Epithelial cell of prostate (primary cell): ENCODE measurements around the gene BPTF.
A peak's percentile ranks its signal among the peaks of the same experiment; 100 is the strongest.
"Not testable (repeated sequence)": the region's sequence is repeated elsewhere in the genome, so short reads cannot be mapped to it uniquely, and the experiment has no call there.

Experiments used
- DNase-seq: peaks from one replicate; pipeline ENCODE4 v3.0.0-alpha.2; 2011; ENCODE audit warnings: low read depth, low spot score
- H3K27ac ChIP-seq: fragments of 450-650 bp; 2 replicates; pipeline ENCODE4 v1.5.1; 2017; ENCODE audit warnings: mild to moderate bottlenecking

The BPTF gene

DNA sequence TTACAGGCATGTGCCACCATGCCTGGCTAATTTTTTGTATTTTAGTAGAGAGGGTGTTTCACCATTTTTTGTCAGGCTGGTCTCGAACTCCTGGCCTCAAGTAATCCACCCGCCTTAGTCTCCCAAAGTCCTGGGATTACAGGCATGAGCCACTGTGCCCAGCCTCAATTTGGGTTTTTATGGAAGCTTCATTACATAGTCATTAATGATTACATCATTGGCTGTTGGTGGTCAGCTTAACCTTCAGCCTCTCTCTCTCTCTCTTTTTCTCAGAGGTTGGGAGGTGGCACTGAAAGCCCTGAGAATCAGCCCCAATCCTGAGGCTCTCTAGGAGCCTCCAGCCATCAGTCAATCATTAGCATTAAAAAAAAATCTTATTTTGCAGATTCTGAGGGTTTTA, 125.6 kb downstream of the BPTF start:
- DNase-seq = no peak
- no peak overlapping the region for H3K27ac ChIP-seq

DNA sequence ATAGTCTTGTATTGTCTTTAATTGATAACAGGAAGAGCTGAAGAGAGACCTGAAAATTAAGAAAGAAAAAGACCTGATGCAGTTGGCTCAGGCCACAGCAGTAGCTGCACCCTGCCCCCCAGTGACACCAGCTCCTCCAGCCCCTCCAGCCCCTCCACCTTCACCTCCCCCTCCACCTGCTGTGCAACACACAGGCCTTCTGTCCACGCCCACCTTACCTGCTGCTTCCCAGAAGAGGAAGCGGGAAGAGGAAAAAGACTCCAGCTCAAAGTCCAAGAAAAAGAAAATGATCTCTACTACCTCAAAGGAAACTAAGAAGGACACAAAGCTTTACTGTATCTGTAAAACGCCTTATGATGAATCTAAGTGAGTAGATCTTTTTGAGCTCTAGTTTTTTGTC, 134.2 kb downstream of the BPTF start:
- H3K27ac ChIP-seq = no peak overlapping the region
- no peak for DNase-seq

- H3K27ac ChIP-seq, DNase-seq: not testable (repeated sequence)
Measured at GRCh38 chr17:67960276-67960675, 135.0 kb downstream of the BPTF start.

DNA sequence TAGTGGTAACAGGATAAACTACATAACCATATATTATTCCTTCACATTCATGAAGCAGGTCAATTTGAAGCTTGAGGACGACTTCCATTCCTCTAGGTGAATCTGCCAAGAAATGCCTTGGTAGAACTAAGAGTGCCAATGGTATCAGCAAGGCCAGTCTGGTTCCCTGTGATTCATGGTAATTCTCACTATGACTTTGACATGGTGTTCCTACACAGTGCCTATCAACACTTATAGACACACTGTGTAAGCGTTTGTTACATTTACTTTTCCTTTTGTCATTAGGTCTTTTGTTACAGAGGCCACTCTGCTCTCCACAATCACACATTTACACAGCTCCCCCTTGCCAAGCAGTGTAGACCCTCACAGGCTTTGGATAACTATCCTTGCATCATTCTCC, 136.9 kb downstream of the BPTF start:
- not testable (repeated sequence) for DNase-seq, H3K27ac ChIP-seq

GRCh38 chr17:67963145-67963572, 137.9 kb downstream of the BPTF start:
- not testable (repeated sequence) for DNase-seq

DNA sequence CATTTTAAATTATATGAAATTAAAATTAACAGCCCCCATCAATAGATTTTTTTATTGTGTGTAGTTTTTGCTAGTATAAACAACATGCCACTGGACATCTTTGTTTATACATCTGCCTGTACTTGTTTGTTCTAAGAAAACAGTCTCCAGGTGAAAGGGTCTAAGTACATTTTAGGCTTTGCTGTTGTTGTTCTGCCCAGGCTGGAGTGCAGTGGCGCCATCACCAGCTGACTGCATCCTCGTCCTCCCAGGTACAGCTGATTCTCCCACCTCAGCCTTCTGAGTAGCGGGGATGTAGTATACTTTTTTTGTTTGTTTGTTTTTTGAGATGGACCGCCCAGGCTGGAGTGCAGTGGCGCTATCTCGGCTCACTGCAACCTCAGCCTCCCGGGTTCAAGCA, 145.5 kb downstream of the BPTF start:
- DNase-seq = no peak
- H3K27ac ChIP-seq = no peak overlapping the region

More at GRCh38 chr17:67963145-67963572, 137.9 kb downstream of the BPTF start:
- not testable (repeated sequence) for H3K27ac ChIP-seq

- H3K27ac ChIP-seq = no peak overlapping the region
- DNase-seq = no peak
Measured at GRCh38 chr17:67974185-67974584, 148.9 kb downstream of the BPTF start.

- no peak for DNase-seq
- H3K27ac ChIP-seq = no peak overlapping the region
Measured at GRCh38 chr17:67974598-67975066, 149.3 kb downstream of the BPTF start.

- not testable (repeated sequence) for DNase-seq, H3K27ac ChIP-seq
Measured at GRCh38 chr17:67976306-67976705, 151.0 kb downstream of the BPTF start.

- no peak overlapping the region for H3K27ac ChIP-seq
- no peak for DNase-seq
Measured at GRCh38 chr17:67980456-67980855, 155.2 kb downstream of the BPTF start.

GRCh38 chr17:67980883-67981282, 155.6 kb downstream of the BPTF start:
- H3K27ac ChIP-seq, DNase-seq: not testable (repeated sequence)

- H3K27ac ChIP-seq = no peak overlapping the region
- DNase-seq = no peak
Measured at GRCh38 chr17:67982034-67982640, 156.8 kb downstream of the BPTF start.

DNA sequence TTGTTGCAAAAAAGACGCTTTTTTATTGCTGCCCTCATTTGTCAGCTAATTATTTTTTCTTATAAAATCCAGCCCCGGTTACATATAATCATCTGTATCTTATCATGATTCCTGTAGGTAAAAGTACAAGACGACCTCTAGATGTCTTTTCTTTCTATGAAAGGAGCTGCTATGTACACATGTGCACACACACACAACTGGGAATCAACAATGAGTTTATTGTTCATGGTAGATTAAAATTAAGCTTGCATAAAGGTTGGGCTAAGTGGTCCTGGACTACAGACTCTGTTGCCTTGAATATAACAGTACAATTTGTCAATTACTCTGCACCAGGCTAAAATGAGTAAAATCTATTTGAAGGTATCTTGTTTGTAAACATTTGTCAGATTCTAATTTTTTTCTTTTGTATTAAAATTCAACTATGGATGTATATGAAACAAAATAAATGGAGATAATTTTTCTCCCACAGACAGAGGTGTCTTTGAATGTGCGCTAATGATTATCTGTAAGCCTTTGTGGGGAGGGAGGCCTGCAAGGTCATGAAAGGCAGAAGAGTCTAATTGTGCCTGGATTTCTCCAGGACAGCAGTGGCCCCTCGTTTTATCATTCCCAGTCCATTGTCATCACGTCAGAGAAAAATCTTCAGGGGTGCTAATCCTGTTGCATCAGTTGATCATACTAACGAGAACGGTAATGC, 157.5 kb downstream of the BPTF start:
- H3K27ac ChIP-seq = no peak overlapping the region
- DNase-seq = no peak

GRCh38 chr17:67983383-67983688, 158.0 kb downstream of the BPTF start:
- DNase-seq = no peak
- no peak overlapping the region for H3K27ac ChIP-seq

- no peak overlapping the region for H3K27ac ChIP-seq
- DNase-seq = no peak
Measured at GRCh38 chr17:67990909-67991308, 165.6 kb downstream of the BPTF start.

DNA sequence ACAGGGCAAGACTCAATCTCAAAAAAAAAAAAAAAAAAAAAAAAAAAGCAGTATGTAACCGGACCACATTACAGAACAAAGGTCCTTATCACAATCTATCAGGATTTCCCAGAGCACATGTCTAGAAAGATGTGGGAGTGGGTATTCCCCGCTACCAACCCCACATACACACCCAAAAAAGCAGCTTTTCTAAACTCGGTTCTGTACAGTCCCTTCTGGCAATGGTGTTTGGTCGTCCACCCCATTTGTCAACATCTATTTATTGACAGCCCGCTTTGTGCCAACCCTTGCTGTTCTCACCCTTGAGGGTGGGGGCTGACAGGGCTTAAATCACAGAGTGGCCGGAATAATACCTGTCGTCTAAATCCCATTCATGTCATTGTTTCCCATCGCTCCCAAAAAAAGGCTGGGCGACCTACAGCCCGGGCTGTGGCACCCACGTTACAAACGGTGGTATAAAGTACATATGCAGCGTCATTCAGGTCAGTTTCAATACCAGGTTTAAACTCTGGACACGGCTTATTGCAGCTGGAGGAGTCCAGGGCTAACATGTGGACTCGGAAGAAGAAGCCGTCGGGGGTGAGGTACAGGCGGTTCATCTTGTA, 167.3 kb downstream of the BPTF start:
- no peak for DNase-seq

DNA sequence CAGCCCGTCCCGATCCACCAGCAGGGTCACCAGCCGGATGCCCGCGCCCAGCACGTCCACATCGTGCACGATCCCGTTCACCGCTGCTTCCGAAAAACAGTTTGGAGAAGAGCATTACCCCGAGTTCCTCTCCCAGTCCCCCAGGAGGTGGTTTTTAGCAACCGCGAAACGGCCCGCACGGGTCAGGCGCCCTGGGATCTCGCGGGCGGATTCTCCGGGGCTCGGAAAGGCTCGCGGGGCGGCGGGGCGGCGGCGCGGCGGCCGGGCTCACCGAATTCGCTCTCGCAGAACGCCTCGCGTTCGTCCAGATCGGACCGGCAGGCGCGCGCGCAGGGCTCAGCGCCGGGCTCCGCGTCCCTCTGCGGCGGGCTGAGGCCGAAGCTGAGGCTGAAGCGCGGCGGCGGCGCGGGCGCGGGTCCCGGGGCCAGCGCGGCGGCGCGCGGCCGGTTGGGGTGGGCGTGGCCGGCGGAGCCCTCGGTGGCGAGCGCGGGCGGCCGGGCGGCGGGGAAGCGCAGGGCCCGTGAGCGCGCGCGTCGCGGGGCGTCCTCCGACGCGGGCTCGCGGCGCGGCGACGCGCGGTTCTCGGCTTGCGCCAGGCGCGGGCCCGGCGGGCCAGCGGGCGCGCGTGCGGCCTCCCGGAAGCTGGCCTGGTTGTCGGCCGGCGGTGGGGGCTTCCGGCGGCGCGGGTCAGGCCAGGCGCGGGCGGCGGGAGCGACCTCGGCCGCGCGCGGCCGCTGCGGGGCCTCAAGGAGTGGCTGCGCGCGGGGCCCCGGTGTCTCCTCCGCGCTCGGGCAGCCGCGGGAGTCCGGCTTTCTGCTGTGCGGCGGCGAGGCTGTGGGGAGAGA, 168.1 kb downstream of the BPTF start:
- DNase-seq = no peak
- H3K27ac ChIP-seq = peak overlapping the region; percentile 84

More for the DNA sequence above, 167.3 kb downstream of the BPTF start:
- peak overlapping the region; percentile 84 for H3K27ac ChIP-seq

- DNase-seq = no peak
- peak overlapping the region; percentile 84 for H3K27ac ChIP-seq
Measured at GRCh38 chr17:67993998-67994361, 168.7 kb downstream of the BPTF start.

GRCh38 chr17:67994817-67995569, 169.7 kb downstream of the BPTF start:
- peak overlapping the region; percentile 44 for H3K27ac ChIP-seq
- no peak for DNase-seq
